Measurements from ENCODE around the gene TBK1.

TBK1 gene

GRCh38 chr12:64452559-64453329 is 824 bp downstream of the TBK1 start:
- no peaks in the 10 kb centered on the region for H3K9me3 ChIP-seq (ENCODE audit: control insufficient read depth, low read length)
- H3K36me3 ChIP-seq (ENCODE audit: control insufficient read depth, insufficient read depth, low read length): peaks cover 35% of the 10 kb centered on the region
- WGBS, 2 experiments (ENCODE audit: insufficient coverage in 2 of 2): 8 to 12% methylated on average over 4 to 6 of the region's 16 CpGs
- H3K4me1 ChIP-seq (ENCODE audit: control insufficient read depth, insufficient read depth, low read length, poor library complexity, severe bottlenecking): peaks cover 18% of the 10 kb centered on the region
- peak overlapping the region; percentile 86 for H3K27ac ChIP-seq (ENCODE audit: low read depth, low read length, severe bottlenecking)
- peak overlapping the region; percentile 94 for H3K4me3 ChIP-seq (ENCODE audit: extremely low read depth, insufficient read depth, low read length, poor library complexity, severe bottlenecking)

- Histone ChIP-seq H3K27ac (ENCODE audit: low read depth, low read length, severe bottlenecking) (no peak overlapping the region), H3K4me1 (ENCODE audit: control insufficient read depth, insufficient read depth, low read length, poor library complexity, severe bottlenecking) (peaks cover 17% of the 10 kb centered on the region), H3K9me3 (ENCODE audit: control insufficient read depth, low read length) (no peaks in the 10 kb centered on the region), H3K4me3 (ENCODE audit: extremely low read depth, insufficient read depth, low read length, poor library complexity, severe bottlenecking) (no peak overlapping the region), H3K36me3 (ENCODE audit: control insufficient read depth, insufficient read depth, low read length) (peaks cover 26% of the 10 kb centered on the region)
- WGBS, 2 experiments (ENCODE audit: insufficient coverage in 2 of 2): no CpG with 5 or more reads among the region's 1 CpG
Observed at GRCh38 chr12:64455506-64455905, 3.6 kb downstream of the TBK1 start.

GRCh38 chr12:64456119-64456518 is 4.2 kb downstream of the TBK1 start:
- no peak overlapping the region for H3K27ac ChIP-seq (ENCODE audit: low read depth, low read length, severe bottlenecking)
- peaks cover 30% of the 10 kb centered on the region for H3K36me3 ChIP-seq (ENCODE audit: control insufficient read depth, insufficient read depth, low read length)
- peaks cover 13% of the 10 kb centered on the region for H3K4me1 ChIP-seq (ENCODE audit: control insufficient read depth, insufficient read depth, low read length, poor library complexity, severe bottlenecking)
- H3K4me3 ChIP-seq (ENCODE audit: extremely low read depth, insufficient read depth, low read length, poor library complexity, severe bottlenecking): no peak overlapping the region
- H3K9me3 ChIP-seq (ENCODE audit: control insufficient read depth, low read length): no peaks in the 10 kb centered on the region

- Histone ChIP-seq H3K27ac (ENCODE audit: low read depth, low read length, severe bottlenecking) (no peak overlapping the region), H3K9me3 (ENCODE audit: control insufficient read depth, low read length) (no peaks in the 10 kb centered on the region), H3K36me3 (ENCODE audit: control insufficient read depth, insufficient read depth, low read length) (peaks cover 36% of the 10 kb centered on the region), H3K4me1 (ENCODE audit: control insufficient read depth, insufficient read depth, low read length, poor library complexity, severe bottlenecking) (peaks cover 13% of the 10 kb centered on the region), H3K4me3 (ENCODE audit: extremely low read depth, insufficient read depth, low read length, poor library complexity, severe bottlenecking) (no peak overlapping the region)
- WGBS, 2 experiments (ENCODE audit: insufficient coverage in 2 of 2): 72 to 94% methylated on average over 2 to 3 of the region's 6 CpGs
Observed at GRCh38 chr12:64457032-64457431, 5.1 kb downstream of the TBK1 start.

GRCh38 chr12:64457466-64457865 is 5.5 kb downstream of the TBK1 start:
- H3K36me3 ChIP-seq (ENCODE audit: control insufficient read depth, insufficient read depth, low read length): peaks cover 37% of the 10 kb centered on the region
- 91 to 92% methylated on average over 2 of the region's 3 CpGs for WGBS, 2 experiments (ENCODE audit: insufficient coverage in 2 of 2)
- H3K9me3 ChIP-seq (ENCODE audit: control insufficient read depth, low read length): no peaks in the 10 kb centered on the region
- H3K4me1 ChIP-seq (ENCODE audit: control insufficient read depth, insufficient read depth, low read length, poor library complexity, severe bottlenecking): peaks cover 13% of the 10 kb centered on the region
- no peak overlapping the region for H3K4me3 ChIP-seq (ENCODE audit: extremely low read depth, insufficient read depth, low read length, poor library complexity, severe bottlenecking)
- H3K27ac ChIP-seq (ENCODE audit: low read depth, low read length, severe bottlenecking): no peak overlapping the region

- Histone ChIP-seq H3K36me3 (ENCODE audit: control insufficient read depth, insufficient read depth, low read length) (peaks cover 40% of the 10 kb centered on the region), H3K4me3 (ENCODE audit: extremely low read depth, insufficient read depth, low read length, poor library complexity, severe bottlenecking) (no peak overlapping the region), H3K27ac (ENCODE audit: low read depth, low read length, severe bottlenecking) (no peak overlapping the region), H3K9me3 (ENCODE audit: control insufficient read depth, low read length) (no peaks in the 10 kb centered on the region), H3K4me1 (ENCODE audit: control insufficient read depth, insufficient read depth, low read length, poor library complexity, severe bottlenecking) (peaks cover 13% of the 10 kb centered on the region)
- 66 to 92% methylated on average over 2 of the region's 4 CpGs for WGBS, 2 experiments (ENCODE audit: insufficient coverage in 2 of 2)
Observed at GRCh38 chr12:64457923-64458322, 6.0 kb downstream of the TBK1 start.

- WGBS, 2 experiments (ENCODE audit: insufficient coverage in 2 of 2): no CpG with 5 or more reads among the region's 3 CpGs
- Histone ChIP-seq H3K36me3 (ENCODE audit: control insufficient read depth, insufficient read depth, low read length) (peaks cover 47% of the 10 kb centered on the region), H3K9me3 (ENCODE audit: control insufficient read depth, low read length) (no peaks in the 10 kb centered on the region), H3K27ac (ENCODE audit: low read depth, low read length, severe bottlenecking) (no peak overlapping the region), H3K4me3 (ENCODE audit: extremely low read depth, insufficient read depth, low read length, poor library complexity, severe bottlenecking) (no peak overlapping the region), H3K4me1 (ENCODE audit: control insufficient read depth, insufficient read depth, low read length, poor library complexity, severe bottlenecking) (peaks cover 13% of the 10 kb centered on the region)
Observed at GRCh38 chr12:64459394-64459891, 7.5 kb downstream of the TBK1 start.

- peaks cover 57% of the 10 kb centered on the region for H3K36me3 ChIP-seq (ENCODE audit: control insufficient read depth, insufficient read depth, low read length)
- no peaks in the 10 kb centered on the region for H3K9me3 ChIP-seq (ENCODE audit: control insufficient read depth, low read length)
- 100% methylated on average over 1 of the region's 2 CpGs for WGBS, 2 experiments (ENCODE audit: insufficient coverage in 2 of 2)
- H3K4me1 ChIP-seq (ENCODE audit: control insufficient read depth, insufficient read depth, low read length, poor library complexity, severe bottlenecking): peaks cover 13% of the 10 kb centered on the region
- H3K4me3 ChIP-seq (ENCODE audit: extremely low read depth, insufficient read depth, low read length, poor library complexity, severe bottlenecking): no peak overlapping the region
- no peak overlapping the region for H3K27ac ChIP-seq (ENCODE audit: low read depth, low read length, severe bottlenecking)
Observed at GRCh38 chr12:64461634-64462414, 9.9 kb downstream of the TBK1 start.

- no peak overlapping the region for H3K4me3 ChIP-seq (ENCODE audit: extremely low read depth, insufficient read depth, low read length, poor library complexity, severe bottlenecking)
- H3K4me1 ChIP-seq (ENCODE audit: control insufficient read depth, insufficient read depth, low read length, poor library complexity, severe bottlenecking): peaks cover 4% of the 10 kb centered on the region
- peaks cover 80% of the 10 kb centered on the region for H3K36me3 ChIP-seq (ENCODE audit: control insufficient read depth, insufficient read depth, low read length)
- H3K27ac ChIP-seq (ENCODE audit: low read depth, low read length, severe bottlenecking): no peak overlapping the region
- no peaks in the 10 kb centered on the region for H3K9me3 ChIP-seq (ENCODE audit: control insufficient read depth, low read length)
Observed at GRCh38 chr12:64466178-64466577, 14.3 kb downstream of the TBK1 start.

GRCh38 chr12:64468966-64469365 is 17.0 kb downstream of the TBK1 start:
- H3K4me3 ChIP-seq (ENCODE audit: extremely low read depth, insufficient read depth, low read length, poor library complexity, severe bottlenecking): no peak overlapping the region
- H3K9me3 ChIP-seq (ENCODE audit: control insufficient read depth, low read length): no peaks in the 10 kb centered on the region
- 70 to 80% methylated on average over 4 of the region's 5 CpGs for WGBS, 2 experiments (ENCODE audit: insufficient coverage in 2 of 2)
- H3K27ac ChIP-seq (ENCODE audit: low read depth, low read length, severe bottlenecking): peak overlapping the region; percentile 13
- H3K4me1 ChIP-seq (ENCODE audit: control insufficient read depth, insufficient read depth, low read length, poor library complexity, severe bottlenecking): peaks cover 4% of the 10 kb centered on the region
- H3K36me3 ChIP-seq (ENCODE audit: control insufficient read depth, insufficient read depth, low read length): peaks cover 86% of the 10 kb centered on the region
